ENCODE results near the gene SLC43A1.

Gene SLC43A1

DNA sequence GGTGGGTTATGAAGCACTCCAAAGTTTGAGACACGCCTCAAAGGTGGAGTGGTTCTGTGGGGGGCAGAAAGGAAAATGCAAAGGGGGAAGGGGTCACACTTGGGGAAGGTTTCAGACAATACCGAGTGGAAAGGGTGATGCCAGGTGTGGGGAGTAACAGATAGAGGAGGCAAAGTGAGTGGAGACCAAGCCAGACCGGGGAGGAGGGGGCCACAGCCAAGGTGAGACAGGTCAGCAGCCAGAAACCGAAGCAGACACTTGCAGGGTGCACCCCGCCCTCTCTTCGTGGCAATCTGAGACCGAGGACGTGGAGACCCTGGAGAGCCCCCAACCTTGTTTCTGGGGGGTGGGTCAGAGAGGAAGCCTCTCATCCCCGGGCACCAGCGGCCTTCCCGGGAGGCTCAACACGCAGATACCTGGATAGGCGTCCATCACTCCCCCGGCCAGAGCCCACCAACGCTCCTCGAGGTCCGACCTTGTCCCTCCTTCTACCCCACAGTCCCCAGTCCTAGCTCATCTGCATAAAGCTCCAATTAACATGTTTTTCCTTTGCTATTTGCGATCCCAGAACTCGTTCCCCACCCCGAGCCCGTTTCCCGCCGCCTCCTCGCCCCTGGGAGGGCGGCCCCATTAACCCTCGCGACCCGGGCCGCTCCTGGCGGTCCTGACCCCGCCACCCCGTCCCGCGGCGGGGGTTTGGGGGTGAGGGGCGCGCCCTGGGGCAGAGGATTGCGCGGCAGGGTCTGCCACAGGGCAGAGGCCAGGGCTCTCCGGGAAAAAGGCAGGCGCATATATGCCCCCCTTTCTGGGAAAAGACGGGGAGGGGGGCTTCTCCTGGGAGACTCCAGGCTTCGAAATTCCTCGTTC lies 33.4 kb downstream of the SLC43A1 start:
- no peak for DNase-seq (ENCODE audit: low read depth, low spot score)
- H3K4me3 ChIP-seq (ENCODE audit: low read depth, low read length), result no peak overlapping the region
- in situ Hi-C loops (cut with HindIII; ENCODE audit: low sequenced_read_pairs), result no loop called here
- TF ChIP-seq, protein P1, sequence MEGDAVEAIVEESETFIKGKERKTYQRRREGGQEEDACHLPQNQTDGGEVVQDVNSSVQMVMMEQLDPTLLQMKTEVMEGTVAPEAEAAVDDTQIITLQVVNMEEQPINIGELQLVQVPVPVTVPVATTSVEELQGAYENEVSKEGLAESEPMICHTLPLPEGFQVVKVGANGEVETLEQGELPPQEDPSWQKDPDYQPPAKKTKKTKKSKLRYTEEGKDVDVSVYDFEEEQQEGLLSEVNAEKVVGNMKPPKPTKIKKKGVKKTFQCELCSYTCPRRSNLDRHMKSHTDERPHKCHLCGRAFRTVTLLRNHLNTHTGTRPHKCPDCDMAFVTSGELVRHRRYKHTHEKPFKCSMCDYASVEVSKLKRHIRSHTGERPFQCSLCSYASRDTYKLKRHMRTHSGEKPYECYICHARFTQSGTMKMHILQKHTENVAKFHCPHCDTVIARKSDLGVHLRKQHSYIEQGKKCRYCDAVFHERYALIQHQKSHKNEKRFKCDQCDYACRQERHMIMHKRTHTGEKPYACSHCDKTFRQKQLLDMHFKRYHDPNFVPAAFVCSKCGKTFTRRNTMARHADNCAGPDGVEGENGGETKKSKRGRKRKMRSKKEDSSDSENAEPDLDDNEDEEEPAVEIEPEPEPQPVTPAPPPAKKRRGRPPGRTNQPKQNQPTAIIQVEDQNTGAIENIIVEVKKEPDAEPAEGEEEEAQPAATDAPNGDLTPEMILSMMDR (IDR thresholded peaks at IDR 0.05; ENCODE audit: low read depth, low read length), result no peak

DNA sequence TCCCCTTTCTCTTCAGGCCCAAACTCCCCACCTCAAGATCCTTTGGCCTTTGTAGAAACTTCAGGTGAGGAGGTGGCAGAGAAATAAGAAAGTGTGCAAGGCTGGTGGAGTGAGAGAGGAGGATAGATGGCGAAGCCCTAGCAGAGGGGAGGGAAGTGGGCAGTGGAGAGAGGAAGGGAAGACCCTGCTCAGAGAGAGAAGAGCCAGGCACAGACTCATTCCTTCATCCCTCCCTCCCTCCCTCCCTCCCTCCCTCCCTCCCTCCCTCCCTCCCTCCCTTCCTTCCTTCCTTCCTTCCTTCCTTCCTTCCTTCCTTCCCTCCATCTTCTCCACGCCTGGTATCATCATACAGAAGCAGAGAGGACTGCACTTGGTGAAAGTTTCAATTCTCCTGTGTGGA lies 34.2 kb downstream of the SLC43A1 start:
- no peak overlapping the region for H3K4me3 ChIP-seq (ENCODE audit: low read depth, low read length)
- in situ Hi-C loops (cut with HindIII; ENCODE audit: low sequenced_read_pairs), result no loop called here
- no peak for DNase-seq (ENCODE audit: low read depth, low spot score)
- TF ChIP-seq, protein P1 (IDR thresholded peaks at IDR 0.05; ENCODE audit: low read depth, low read length), result no peak

DNA sequence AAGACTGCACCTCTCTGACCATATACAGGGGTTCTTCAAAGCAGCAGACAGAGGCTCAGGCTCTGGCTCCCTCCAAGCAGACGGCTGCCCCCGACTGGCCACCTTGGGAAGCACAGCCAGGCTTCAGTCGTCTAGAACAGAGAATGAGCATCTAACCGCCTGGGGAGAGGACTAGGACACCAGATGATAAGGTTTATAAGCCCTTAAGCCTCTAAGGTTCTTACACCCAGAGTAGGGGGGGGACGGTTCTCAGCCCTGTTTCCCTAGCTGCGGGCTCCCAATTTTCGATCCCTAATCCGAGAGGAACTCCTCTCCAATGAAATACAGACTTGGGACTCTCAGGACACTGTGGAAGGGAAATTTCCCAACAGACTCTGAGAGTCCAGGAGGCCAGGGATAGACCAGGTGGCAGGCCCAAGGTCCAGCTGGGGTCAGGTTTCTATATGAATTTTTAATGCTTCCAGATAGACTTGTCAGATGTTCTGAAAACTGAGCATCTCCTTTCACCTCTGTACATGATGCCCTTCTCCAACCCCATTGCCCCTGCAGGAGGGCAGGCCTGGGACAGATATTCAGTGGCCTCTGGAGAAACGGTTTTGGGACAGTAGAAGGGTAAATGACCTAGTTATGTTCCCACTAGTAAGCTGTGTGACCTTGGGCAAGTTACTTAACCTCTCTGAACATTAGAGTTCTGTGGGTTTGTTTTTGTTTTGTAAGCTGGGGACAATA lies 34.9 kb downstream of the SLC43A1 start:
- in situ Hi-C loops (cut with HindIII; ENCODE audit: low sequenced_read_pairs), result no loop called here
- TF ChIP-seq, protein P1 (IDR thresholded peaks at IDR 0.05; ENCODE audit: low read depth, low read length), result peak; percentile 87
- peak; percentile 39 for DNase-seq (ENCODE audit: low read depth, low spot score)
- H3K4me3 ChIP-seq (ENCODE audit: low read depth, low read length), result no peak overlapping the region

DNA sequence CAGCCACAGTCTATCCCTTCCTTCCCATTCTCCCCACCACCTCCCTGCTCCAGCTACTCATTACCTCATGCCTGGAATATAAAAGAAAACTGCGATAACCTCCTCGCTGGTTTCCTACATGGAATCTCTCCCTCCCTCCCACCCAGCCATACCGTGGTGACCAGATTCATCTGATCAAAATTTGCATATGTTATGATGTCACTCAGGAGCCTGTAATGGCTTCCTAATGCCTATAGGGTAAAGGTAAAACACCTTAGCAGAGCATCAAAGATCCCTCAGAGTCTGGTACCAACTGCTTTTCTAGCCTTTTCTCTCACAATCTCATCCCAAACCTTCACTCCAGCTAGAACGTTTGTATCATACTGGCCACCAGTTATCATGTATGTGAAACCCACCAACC lies 35.6 kb downstream of the SLC43A1 start:
- H3K4me3 ChIP-seq (ENCODE audit: low read depth, low read length), result no peak overlapping the region
- in situ Hi-C loops (cut with HindIII; ENCODE audit: low sequenced_read_pairs), result no loop called here
- TF ChIP-seq, protein P1 (IDR thresholded peaks at IDR 0.05; ENCODE audit: low read depth, low read length), result no peak
- no peak for DNase-seq (ENCODE audit: low read depth, low spot score)

DNA sequence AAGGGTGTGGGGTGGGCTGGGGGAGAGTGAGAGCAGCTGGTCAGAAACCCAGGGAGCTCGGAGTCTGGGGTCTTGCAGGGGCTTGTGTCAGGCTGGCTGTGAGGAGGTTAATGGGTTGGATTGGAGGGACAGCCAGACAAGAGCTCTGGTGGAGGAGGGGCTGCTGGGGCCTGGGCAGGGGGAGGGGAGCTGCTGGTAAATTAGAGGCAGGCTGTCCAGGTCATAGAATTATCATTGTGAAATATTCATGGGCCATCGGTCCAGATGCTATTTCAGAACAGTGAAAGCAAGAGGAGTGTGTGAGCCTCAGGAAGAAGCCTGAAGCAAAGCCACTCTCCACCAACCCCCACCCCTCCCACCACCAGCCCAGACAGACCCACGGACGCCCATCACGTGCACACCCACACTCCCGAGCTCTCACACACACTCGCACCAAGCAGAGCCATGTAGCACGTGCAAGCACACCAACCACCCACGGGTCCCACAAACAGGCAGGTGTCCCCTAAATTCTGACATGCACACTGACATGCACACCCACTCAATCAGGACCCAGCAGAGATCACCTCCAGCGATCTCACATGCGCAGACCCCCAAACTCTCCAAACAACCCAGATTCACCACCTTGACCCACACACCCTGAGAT lies 36.4 kb downstream of the SLC43A1 start:
- H3K4me3 ChIP-seq (ENCODE audit: low read depth, low read length), result no peak overlapping the region
- TF ChIP-seq, protein P1 (IDR thresholded peaks at IDR 0.05; ENCODE audit: low read depth, low read length), result no peak
- no peak for DNase-seq (ENCODE audit: low read depth, low spot score)
- in situ Hi-C loops (cut with HindIII; ENCODE audit: low sequenced_read_pairs), result no loop called here

DNA sequence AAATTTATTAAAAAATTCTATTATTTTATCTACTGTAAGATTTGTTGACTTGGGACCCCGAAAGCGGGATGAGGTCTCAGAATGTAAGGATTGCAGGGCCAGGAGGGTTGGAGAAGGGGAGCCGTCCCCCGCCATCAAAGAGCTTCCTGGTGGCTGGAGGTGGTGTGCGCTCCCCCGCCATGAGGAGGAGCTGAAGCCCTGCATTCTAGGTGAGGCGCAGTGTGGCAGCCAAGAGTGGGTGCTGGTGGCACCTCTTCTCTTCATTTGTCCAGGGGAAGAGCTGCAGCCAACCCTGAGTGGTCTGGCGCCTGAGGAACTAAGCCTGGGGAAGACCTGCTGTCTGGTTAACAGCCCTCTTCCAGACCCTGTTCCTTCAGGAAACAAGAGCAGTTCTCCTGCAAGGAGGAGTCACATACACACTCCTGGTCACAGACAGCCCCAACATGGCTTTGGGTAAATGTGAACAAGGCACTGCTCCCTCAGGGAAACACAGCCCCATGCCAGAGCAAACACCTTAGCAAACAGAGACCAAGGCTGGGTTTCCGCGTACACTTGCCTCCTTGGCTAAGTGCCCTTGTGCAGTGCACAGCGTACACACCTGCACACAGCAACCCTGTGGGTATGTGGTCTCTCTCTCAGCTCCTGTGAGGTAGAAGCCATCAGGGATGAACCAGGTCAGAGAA lies 37.9 kb downstream of the SLC43A1 start:
- TF ChIP-seq, protein P1 (IDR thresholded peaks at IDR 0.05; ENCODE audit: low read depth, low read length), result no peak
- DNase-seq (ENCODE audit: low read depth, low spot score), result no peak
- in situ Hi-C loops (cut with HindIII; ENCODE audit: low sequenced_read_pairs), result no loop called here

More for the DNA sequence above, 37.9 kb downstream of the SLC43A1 start:
- H3K4me3 ChIP-seq (ENCODE audit: low read depth, low read length), result no peak overlapping the region
